Stimulated activated naive CD8-positive, alpha-beta T cell treated with anti-CD3 and anti-CD28 coated beads, Interleukin-15, Interleukin-2, amounts not matched to agents 100 ng/mL and 50 ng/mL, for 24 hours (primary cell): Measurements from ENCODE around the gene ADORA2A.

Experiments
- H3K27ac Mint-ChIP-seq: one replicate; pipeline ENCODE4 v1.8.0; 2021; ENCODE audit warnings: mild to moderate bottlenecking, mixed read lengths
- H3K27me3 Mint-ChIP-seq: one replicate; pipeline ENCODE4 v1.8.0; 2021; ENCODE audit warnings: mixed read lengths
- H3K36me3 Mint-ChIP-seq: one replicate; pipeline ENCODE4 v1.8.0; 2021; ENCODE audit warnings: low read depth, mixed read lengths
- H3K4me1 Mint-ChIP-seq: one replicate; pipeline ENCODE4 v1.8.0; 2021; ENCODE audit warnings: low read depth, mixed read lengths
- H3K4me3 Mint-ChIP-seq: one replicate; pipeline ENCODE4 v1.8.0; 2021; ENCODE audit warnings: mild to moderate bottlenecking, mixed read lengths
- H3K9me3 Mint-ChIP-seq: one replicate; pipeline ENCODE4 v1.8.0; 2021; ENCODE audit warnings: mixed read lengths

ADORA2A gene

DNA sequence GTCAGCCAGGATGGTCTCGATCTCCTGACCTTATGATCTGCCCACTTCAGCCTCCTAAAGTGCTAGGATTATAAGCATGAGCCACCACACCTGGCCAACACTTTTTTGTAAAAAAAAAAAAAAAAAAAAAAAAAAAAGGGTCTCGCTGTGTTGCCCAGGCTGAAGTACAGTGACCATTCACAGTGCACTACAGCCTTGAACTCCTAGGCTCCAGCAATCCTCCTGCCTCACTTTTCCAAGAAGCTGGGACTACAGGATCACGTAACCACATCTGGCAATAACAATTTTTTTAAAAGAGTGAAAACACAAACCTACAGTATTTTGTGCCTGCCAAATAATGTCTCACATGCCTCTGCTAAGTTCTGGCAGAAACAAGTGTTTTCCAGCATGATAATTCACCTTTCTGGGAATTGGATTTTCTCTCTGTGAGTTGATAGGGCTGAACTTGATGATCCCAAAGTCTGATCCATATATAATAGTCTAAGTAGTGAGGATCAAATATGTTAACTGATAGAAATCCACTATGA is 30.6 kb downstream of the ADORA2A start:
- no peak overlapping the region for H3K4me3 Mint-ChIP-seq
- H3K36me3 Mint-ChIP-seq, result no peaks in the 10 kb centered on the region
- no peak overlapping the region for H3K27ac Mint-ChIP-seq
- H3K27me3 Mint-ChIP-seq, result no peaks in the 10 kb centered on the region
- no peaks in the 10 kb centered on the region for H3K9me3 Mint-ChIP-seq
- H3K4me1 Mint-ChIP-seq, result peaks cover 4% of the 10 kb centered on the region

DNA sequence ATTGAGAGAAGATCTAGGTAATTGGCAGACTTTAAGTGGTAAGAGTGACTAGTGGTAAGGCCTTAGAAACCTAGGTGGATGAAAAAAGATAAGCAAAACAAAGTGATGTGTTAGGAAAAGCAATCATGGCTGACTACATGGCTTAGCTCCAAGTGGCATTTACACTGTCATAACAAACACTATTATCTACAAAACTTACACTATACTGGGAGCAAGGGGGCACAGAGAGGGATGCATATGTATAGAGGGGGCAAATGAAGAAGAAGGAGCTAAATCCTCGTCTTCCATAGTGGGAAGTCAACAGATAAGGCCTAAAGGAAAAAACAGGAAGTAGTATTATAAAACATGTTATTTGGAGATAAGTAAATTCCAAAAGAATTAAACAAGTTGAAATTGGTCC is 32.5 kb downstream of the ADORA2A start:
- Mint-ChIP-seq H3K4me1 (peaks cover 4% of the 10 kb centered on the region), H3K36me3 (no peaks in the 10 kb centered on the region), H3K9me3 (no peaks in the 10 kb centered on the region), H3K27me3 (no peaks in the 10 kb centered on the region), H3K27ac (no peak overlapping the region), H3K4me3 (no peak overlapping the region)

- Mint-ChIP-seq H3K27ac (no peak overlapping the region), H3K36me3 (no peaks in the 10 kb centered on the region), H3K27me3 (no peaks in the 10 kb centered on the region), H3K4me1 (peaks cover 8% of the 10 kb centered on the region), H3K9me3 (no peaks in the 10 kb centered on the region), H3K4me3 (no peak overlapping the region)
These were observed 33.2 kb downstream of the ADORA2A start for GRCh38 chr22:24460418-24461089.

GRCh38 chr22:24463071-24463760 is 35.8 kb downstream of the ADORA2A start:
- no peak overlapping the region for H3K27ac Mint-ChIP-seq
- no peaks in the 10 kb centered on the region for H3K36me3 Mint-ChIP-seq
- no peaks in the 10 kb centered on the region for H3K27me3 Mint-ChIP-seq
- H3K9me3 Mint-ChIP-seq, result no peaks in the 10 kb centered on the region
- H3K4me3 Mint-ChIP-seq, result no peak overlapping the region
- H3K4me1 Mint-ChIP-seq, result peaks cover 12% of the 10 kb centered on the region

DNA sequence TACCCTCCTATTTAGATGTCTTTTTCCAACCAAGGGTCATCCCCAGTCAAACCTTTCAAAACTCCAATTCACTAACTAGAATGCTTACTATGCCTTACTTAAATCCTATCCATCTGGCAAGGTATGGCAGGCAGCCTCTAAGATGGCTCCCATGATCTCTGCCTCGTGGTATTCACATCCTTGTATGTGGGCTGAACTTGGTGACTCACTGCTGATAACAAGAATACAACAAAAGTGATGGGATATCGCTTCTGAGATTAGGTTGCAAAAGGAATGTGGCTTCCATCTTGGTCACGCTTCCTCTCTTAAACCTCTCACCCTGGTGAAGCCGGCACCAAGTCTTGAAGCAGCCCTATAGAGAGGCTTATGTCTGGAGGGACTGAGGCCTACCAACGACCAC is 38.2 kb downstream of the ADORA2A start:
- Mint-ChIP-seq H3K27ac (no peak overlapping the region), H3K36me3 (no peaks in the 10 kb centered on the region), H3K4me3 (no peak overlapping the region), H3K27me3 (no peaks in the 10 kb centered on the region), H3K9me3 (no peaks in the 10 kb centered on the region), H3K4me1 (peaks cover 12% of the 10 kb centered on the region)

DNA sequence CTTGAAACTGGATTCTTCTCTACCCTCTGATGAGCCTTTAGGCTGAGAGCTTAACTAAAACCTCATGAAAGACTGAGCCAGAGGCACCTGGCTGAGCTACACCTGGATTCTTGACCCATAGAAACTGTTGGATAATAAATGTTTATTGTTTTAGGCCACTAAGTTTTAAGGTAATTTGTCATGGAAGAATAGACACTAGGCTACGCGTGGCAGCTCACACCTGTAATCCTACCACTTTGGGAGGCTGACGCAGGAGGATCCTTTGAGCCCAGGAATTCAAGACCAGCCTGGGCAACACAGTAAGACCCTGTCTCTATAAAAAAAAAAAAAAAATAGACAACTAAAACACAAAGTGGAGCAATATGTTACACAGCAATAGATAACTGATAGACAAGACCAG is 38.6 kb downstream of the ADORA2A start:
- Mint-ChIP-seq H3K4me3 (no peak overlapping the region), H3K27me3 (no peaks in the 10 kb centered on the region), H3K9me3 (no peaks in the 10 kb centered on the region), H3K36me3 (no peaks in the 10 kb centered on the region), H3K27ac (no peak overlapping the region), H3K4me1 (peaks cover 8% of the 10 kb centered on the region)

- Mint-ChIP-seq H3K9me3 (no peaks in the 10 kb centered on the region), H3K27ac (no peak overlapping the region), H3K36me3 (no peaks in the 10 kb centered on the region), H3K4me3 (no peak overlapping the region), H3K27me3 (no peaks in the 10 kb centered on the region), H3K4me1 (peaks cover 8% of the 10 kb centered on the region)
These were observed 39.4 kb downstream of the ADORA2A start for GRCh38 chr22:24466716-24467328.

- no peaks in the 10 kb centered on the region for H3K27me3 Mint-ChIP-seq
- peaks cover 8% of the 10 kb centered on the region for H3K4me1 Mint-ChIP-seq
- no peak overlapping the region for H3K27ac Mint-ChIP-seq
- no peak overlapping the region for H3K4me3 Mint-ChIP-seq
- no peaks in the 10 kb centered on the region for H3K36me3 Mint-ChIP-seq
- no peaks in the 10 kb centered on the region for H3K9me3 Mint-ChIP-seq
These were observed 39.9 kb downstream of the ADORA2A start for GRCh38 chr22:24467340-24467739.

DNA sequence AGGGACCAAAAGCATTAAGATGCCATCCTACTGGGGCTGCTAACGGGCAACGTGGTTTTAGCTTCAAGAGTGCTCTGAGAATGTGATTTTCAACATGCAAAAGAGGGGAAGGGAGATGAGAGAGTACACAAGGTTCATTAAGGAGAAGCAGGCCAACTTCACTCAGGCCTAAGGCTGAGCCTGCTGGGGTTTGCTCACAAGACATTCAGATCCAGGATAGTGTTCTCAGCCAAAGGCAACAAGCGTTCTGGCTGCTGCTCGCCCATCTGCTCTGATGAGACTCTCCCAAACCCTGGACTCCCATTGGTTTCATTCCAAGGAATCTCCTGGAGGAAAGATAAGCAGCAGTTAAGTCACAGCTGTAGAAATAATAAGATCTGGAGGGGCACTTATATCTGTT is 44.2 kb downstream of the ADORA2A start:
- H3K4me3 Mint-ChIP-seq, result no peak overlapping the region
- no peaks in the 10 kb centered on the region for H3K27me3 Mint-ChIP-seq
- H3K27ac Mint-ChIP-seq, result no peak overlapping the region
- no peaks in the 10 kb centered on the region for H3K36me3 Mint-ChIP-seq
- no peaks in the 10 kb centered on the region for H3K9me3 Mint-ChIP-seq
- H3K4me1 Mint-ChIP-seq, result peaks cover 3% of the 10 kb centered on the region

DNA sequence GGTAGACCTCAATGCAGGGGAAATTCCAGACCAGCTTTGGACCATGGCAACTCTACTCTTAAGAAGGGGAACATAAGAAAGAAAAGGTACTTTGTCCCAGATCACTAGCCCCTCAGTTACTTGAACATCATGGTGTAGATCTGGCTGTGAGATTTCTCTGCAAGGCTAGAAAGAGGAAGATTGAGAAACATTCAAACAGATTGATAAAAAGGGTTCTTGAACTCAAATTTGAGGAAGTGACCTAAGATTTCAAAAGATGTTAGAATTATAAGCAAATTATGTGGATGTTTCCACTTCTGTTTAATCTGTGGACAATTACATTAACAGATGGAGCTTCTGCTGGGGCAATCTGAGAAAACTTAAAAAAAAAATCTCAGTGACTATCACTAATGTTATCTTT is 45.9 kb downstream of the ADORA2A start:
- no peaks in the 10 kb centered on the region for H3K27me3 Mint-ChIP-seq
- H3K9me3 Mint-ChIP-seq, result no peaks in the 10 kb centered on the region
- H3K4me1 Mint-ChIP-seq, result peaks cover 3% of the 10 kb centered on the region
- no peak overlapping the region for H3K4me3 Mint-ChIP-seq
- H3K36me3 Mint-ChIP-seq, result no peaks in the 10 kb centered on the region
- no peak overlapping the region for H3K27ac Mint-ChIP-seq

DNA sequence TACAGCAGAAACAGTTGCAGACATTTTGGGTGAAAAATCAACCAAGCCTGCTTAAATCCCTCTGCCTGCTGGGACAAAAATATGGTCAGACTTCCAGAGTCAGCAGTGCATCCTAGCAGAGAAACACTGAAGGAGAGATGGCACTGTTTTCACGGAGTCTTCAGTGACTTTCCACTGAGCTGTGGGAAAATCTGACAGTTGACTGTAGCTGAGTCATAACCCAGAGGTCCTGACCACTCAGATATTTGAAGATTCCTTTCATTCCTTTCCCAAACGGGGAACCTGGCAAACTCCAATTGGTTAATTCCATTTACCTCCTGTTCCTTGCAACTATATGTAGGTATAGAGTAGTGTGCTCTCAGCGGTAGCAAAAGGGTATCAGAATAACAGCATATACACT is 46.8 kb downstream of the ADORA2A start:
- Mint-ChIP-seq H3K4me1 (peaks cover 3% of the 10 kb centered on the region), H3K27me3 (no peaks in the 10 kb centered on the region), H3K27ac (no peak overlapping the region), H3K9me3 (no peaks in the 10 kb centered on the region), H3K36me3 (no peaks in the 10 kb centered on the region), H3K4me3 (no peak overlapping the region)

- H3K4me1 Mint-ChIP-seq, result peaks cover 3% of the 10 kb centered on the region
- no peak overlapping the region for H3K27ac Mint-ChIP-seq
- no peaks in the 10 kb centered on the region for H3K9me3 Mint-ChIP-seq
- no peak overlapping the region for H3K4me3 Mint-ChIP-seq
- no peaks in the 10 kb centered on the region for H3K36me3 Mint-ChIP-seq
- H3K27me3 Mint-ChIP-seq, result no peaks in the 10 kb centered on the region
These were observed 47.4 kb downstream of the ADORA2A start for GRCh38 chr22:24474649-24475255.

DNA sequence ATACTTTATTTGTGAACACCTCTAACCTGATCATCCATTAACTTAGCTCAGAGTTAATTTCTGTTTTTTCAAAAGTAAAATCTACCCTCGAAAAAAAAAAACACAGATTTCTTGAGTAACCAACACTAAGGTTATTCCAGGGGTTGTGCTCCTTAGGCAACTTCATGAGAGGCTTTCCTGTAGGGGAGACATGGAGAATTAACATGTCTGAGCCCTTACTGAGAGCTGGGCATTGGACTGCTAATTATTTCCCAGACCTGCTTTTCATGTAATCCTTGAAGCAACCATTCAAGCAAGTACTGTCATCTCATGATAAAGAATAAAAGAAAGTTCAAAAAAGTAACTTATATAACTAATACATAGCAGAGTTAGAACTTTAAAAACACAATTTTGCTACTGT is 54.2 kb downstream of the ADORA2A start:
- Mint-ChIP-seq H3K4me3 (no peak overlapping the region), H3K27ac (no peak overlapping the region), H3K36me3 (no peaks in the 10 kb centered on the region), H3K4me1 (peaks cover 13% of the 10 kb centered on the region), H3K27me3 (no peaks in the 10 kb centered on the region), H3K9me3 (no peaks in the 10 kb centered on the region)

GRCh38 chr22:24482575-24482974 is 55.2 kb downstream of the ADORA2A start:
- no peak overlapping the region for H3K4me3 Mint-ChIP-seq
- H3K9me3 Mint-ChIP-seq, result no peaks in the 10 kb centered on the region
- H3K4me1 Mint-ChIP-seq, result peaks cover 20% of the 10 kb centered on the region
- H3K36me3 Mint-ChIP-seq, result no peaks in the 10 kb centered on the region
- no peak overlapping the region for H3K27ac Mint-ChIP-seq
- H3K27me3 Mint-ChIP-seq, result no peaks in the 10 kb centered on the region

- H3K4me1 Mint-ChIP-seq, result peaks cover 20% of the 10 kb centered on the region
- no peak overlapping the region for H3K27ac Mint-ChIP-seq
- no peaks in the 10 kb centered on the region for H3K27me3 Mint-ChIP-seq
- H3K4me3 Mint-ChIP-seq, result no peak overlapping the region
- H3K9me3 Mint-ChIP-seq, result no peaks in the 10 kb centered on the region
- H3K36me3 Mint-ChIP-seq, result no peaks in the 10 kb centered on the region
These were observed 55.6 kb downstream of the ADORA2A start for GRCh38 chr22:24482998-24483397.
